Subcutaneous adipose tissue (tissue), 4 donors: ENCODE data around the gene UBE2K. TPM values are rescaled to one million over a fixed set of nuclear protein-coding genes. Genes with fewer than 3 reads are reported as not detected.

Experiments
- CTCF ChIP-seq: fragments of 450-650 bp; IDR thresholded peaks from one replicate; pipeline ENCODE4 v1.5.1; 2016; ENCODE audit warnings: low read depth, mild to moderate bottlenecking, control low read depth, antibody characterized with exemption, moderate library complexity
- total RNA-seq, 4 donors: library from RNA; depleted of rRNA; stranded (reverse); fragments of >200 nt; gene quantifications; one replicate each; pipeline ENCODE4 v1.1.0, GENCODE V29; 2016

UBE2K gene
- total RNA-seq, 4 donors from 2014 or later = 25.8 to 44.3 (median 30.3) TPM

GRCh38 chr4:39715788-39716187, 17.9 kb downstream of the UBE2K start:
- TF ChIP-seq CTCF = no peak

GRCh38 chr4:39716356-39716755, 18.4 kb downstream of the UBE2K start:
- no peak for TF ChIP-seq CTCF

- TF ChIP-seq CTCF = no peak
Measured at GRCh38 chr4:39718366-39719323, 20.7 kb downstream of the UBE2K start.

- no peak for TF ChIP-seq CTCF
Measured at GRCh38 chr4:39719804-39720580, 22.1 kb downstream of the UBE2K start.

- no peak for TF ChIP-seq CTCF
Measured at GRCh38 chr4:39721788-39722187, 23.9 kb downstream of the UBE2K start.

GRCh38 chr4:39729557-39729956, 31.6 kb downstream of the UBE2K start:
- no peak for TF ChIP-seq CTCF

GRCh38 chr4:39730072-39730471, 32.1 kb downstream of the UBE2K start:
- no peak for TF ChIP-seq CTCF
